Measurements from ENCODE around the gene ETV1.

The ETV1 gene

DNA sequence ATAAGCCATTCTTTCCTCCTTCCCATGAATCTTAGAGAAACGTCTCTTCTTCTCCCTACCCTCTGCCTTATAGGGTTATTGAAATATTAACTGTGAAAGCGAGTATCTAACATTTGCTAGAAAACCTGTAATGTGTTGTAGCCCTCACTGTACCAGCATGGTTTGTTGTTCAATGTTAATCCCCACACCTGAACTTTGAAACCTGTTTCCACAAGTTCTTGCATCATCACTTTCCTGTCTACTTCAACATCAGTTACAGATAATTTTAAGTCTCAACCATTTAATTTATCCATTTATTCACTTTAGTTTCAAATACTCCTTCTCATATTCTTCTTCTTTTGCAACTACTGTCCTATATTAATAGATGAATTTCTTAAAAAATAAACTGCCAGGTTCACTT lies 148.2 kb downstream of the ETV1 start:
- Histone ChIP-seq H3K9me3 (ENCODE audit: control insufficient read depth in 1 of 2, low read length in 2 of 2) (no peaks in the 10 kb centered on the region), H3K4me3 (ENCODE audit: low read depth in 1 of 2, low read length in 2 of 2) (no peak overlapping the region), H3K27me3 (ENCODE audit: control insufficient read depth in 1 of 2, insufficient read depth in 2 of 2, low read length in 2 of 2) (peaks cover 0 to 5% of the 10 kb centered on the region in 2 donors), H3K9ac (ENCODE audit: low read depth in 1 of 2, low read length in 2 of 2) (no peak overlapping the region), H3K36me3 (ENCODE audit: control insufficient read depth in 1 of 2, insufficient read depth in 2 of 2, low read length in 2 of 2) (no peaks in the 10 kb centered on the region), H3K4me1 (ENCODE audit: control insufficient read depth in 1 of 2, insufficient read depth in 2 of 2, low read length in 2 of 2) (no peaks in the 10 kb centered on the region), H3K27ac (ENCODE audit: low read depth, low read length) (no peak overlapping the region)
